ENCODE results near the gene ZEB1. TPM values are rescaled to one million over a fixed set of nuclear protein-coding genes. Genes with fewer than 3 reads are reported as not detected.

The ZEB1 gene
- total RNA-seq, 1 experiment from 2014 or later, result 0.39 TPM

DNA sequence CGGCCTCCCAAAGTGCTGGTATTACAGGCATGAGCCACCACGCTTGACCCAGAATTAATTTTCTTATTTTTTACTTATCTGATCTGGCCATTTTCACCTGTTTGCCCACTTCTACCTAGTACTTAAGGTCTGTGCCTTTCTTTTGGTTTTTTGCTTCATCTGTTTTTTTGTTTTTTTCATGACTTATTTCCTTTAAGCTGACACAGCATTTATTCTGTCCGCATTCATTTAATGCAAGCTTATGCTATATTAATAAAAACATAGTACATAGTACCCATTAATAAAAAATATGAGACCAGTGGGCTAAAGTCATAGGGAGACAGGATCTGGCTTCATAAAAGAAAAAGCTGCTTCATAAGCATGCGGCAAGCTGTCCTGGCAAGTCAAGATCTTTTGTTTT lies 205.4 kb downstream of the ZEB1 start:
- H2BK15ac ChIP-seq (ENCODE audit: low read depth, low read length), result no peak overlapping the region
- peaks cover 4% of the 10 kb centered on the region; the same call in 1 of the 2 replicates for H3K4me1 ChIP-seq (ENCODE audit: insufficient read depth, low read length)
- no peak overlapping the region for H2AFZ ChIP-seq (ENCODE audit: low read length)
- no peak overlapping the region for H2AK5ac ChIP-seq (ENCODE audit: insufficient read length, low read length)
- H3K23ac ChIP-seq (ENCODE audit: insufficient read length, low read depth, low read length), result no peak overlapping the region
- no peaks in the 10 kb centered on the region for H4K20me1 ChIP-seq (ENCODE audit: control insufficient read depth, insufficient read depth, insufficient read length)
- H3K27me3 ChIP-seq (ENCODE audit: insufficient read depth, low read length), result no peaks in the 10 kb centered on the region
- H3K4me1 Mint-ChIP-seq, result peaks cover 15 to 16% of the 10 kb centered on the region in 2 experiments
- peaks cover 3% of the 10 kb centered on the region for H3K27me3 Mint-ChIP-seq (ENCODE audit: low read depth)
- no peak overlapping the region for H3K4me3 Mint-ChIP-seq
- H3K27ac Mint-ChIP-seq, result no peak overlapping the region
- H2BK20ac ChIP-seq (ENCODE audit: low read depth, low read length, poor library complexity, severe bottlenecking), result no peak overlapping the region
- no peak overlapping the region for H3K14ac ChIP-seq (ENCODE audit: insufficient read depth, low read length)
- H3K4ac ChIP-seq (ENCODE audit: low read depth, low read length), result no peak overlapping the region
- no peaks in the 10 kb centered on the region for H3K23me2 ChIP-seq (ENCODE audit: insufficient read length, low read depth, low read length, poor library complexity, severe bottlenecking)
- no peaks in the 10 kb centered on the region for H3K79me1 ChIP-seq (ENCODE audit: insufficient read depth, low read depth, low read length, poor library complexity, severe bottlenecking)
- no peak overlapping the region for H2BK120ac ChIP-seq (ENCODE audit: low read depth, low read length, poor library complexity, severe bottlenecking)
- no peak overlapping the region for H2BK12ac ChIP-seq (ENCODE audit: insufficient read length, low read depth, low read length)
- no peaks in the 10 kb centered on the region for H3K9me3 ChIP-seq (ENCODE audit: control insufficient read depth, low read depth, low read length)
- H3K18ac ChIP-seq (ENCODE audit: insufficient read length, low read depth, low read length), result no peak overlapping the region
- no peak overlapping the region for H3K9ac ChIP-seq (ENCODE audit: extremely low read depth, insufficient read length, low read length)
- no peaks in the 10 kb centered on the region for H3K79me2 ChIP-seq (ENCODE audit: insufficient read depth, low read length)
- H4K8ac ChIP-seq (replicated peaks; ENCODE audit: insufficient read length, low read depth, low read length), result no peak overlapping the region
- no peak overlapping the region for H4K91ac ChIP-seq (ENCODE audit: insufficient read length, low read depth, low read length)
- no CpG with 5 or more reads among the region's 4 CpGs for WGBS (ENCODE audit: extremely low coverage, insufficient read length, low lambda C conversion rate)
- H3T11ph ChIP-seq (ENCODE audit: low read length), result no peak overlapping the region
- peaks cover 0 to 5% (median 0%) of the 10 kb centered on the region in 3 experiments; a peak in 2 of 7 replicates for H3K36me3 Mint-ChIP-seq (ENCODE audit: insufficient read depth in 1 of 3, low read depth in 3 of 3)
- H2BK5ac ChIP-seq (ENCODE audit: insufficient read length, low read length), result no peak overlapping the region
- no peak overlapping the region for H4K5ac ChIP-seq (ENCODE audit: insufficient read length, low read depth, low read length)
- no peaks in the 10 kb centered on the region for H3K9me3 Mint-ChIP-seq
- no peak for DNase-seq
- H3K27ac ChIP-seq (ENCODE audit: insufficient read length, low read depth, low read length), result no peak overlapping the region
- no peak overlapping the region for H3K4me2 ChIP-seq (ENCODE audit: insufficient read depth, insufficient read length, low read length)
- TF ChIP-seq, protein P1, sequence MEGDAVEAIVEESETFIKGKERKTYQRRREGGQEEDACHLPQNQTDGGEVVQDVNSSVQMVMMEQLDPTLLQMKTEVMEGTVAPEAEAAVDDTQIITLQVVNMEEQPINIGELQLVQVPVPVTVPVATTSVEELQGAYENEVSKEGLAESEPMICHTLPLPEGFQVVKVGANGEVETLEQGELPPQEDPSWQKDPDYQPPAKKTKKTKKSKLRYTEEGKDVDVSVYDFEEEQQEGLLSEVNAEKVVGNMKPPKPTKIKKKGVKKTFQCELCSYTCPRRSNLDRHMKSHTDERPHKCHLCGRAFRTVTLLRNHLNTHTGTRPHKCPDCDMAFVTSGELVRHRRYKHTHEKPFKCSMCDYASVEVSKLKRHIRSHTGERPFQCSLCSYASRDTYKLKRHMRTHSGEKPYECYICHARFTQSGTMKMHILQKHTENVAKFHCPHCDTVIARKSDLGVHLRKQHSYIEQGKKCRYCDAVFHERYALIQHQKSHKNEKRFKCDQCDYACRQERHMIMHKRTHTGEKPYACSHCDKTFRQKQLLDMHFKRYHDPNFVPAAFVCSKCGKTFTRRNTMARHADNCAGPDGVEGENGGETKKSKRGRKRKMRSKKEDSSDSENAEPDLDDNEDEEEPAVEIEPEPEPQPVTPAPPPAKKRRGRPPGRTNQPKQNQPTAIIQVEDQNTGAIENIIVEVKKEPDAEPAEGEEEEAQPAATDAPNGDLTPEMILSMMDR (conservative IDR thresholded peaks at IDR 0.05), result no peak
- H3K56ac ChIP-seq (ENCODE audit: insufficient read length, low read depth, low read length), result no peak overlapping the region
